Left hindlimb (tissue), 1 donor: Measurements from ENCODE around the gene ITGA1.
A peak's percentile ranks its signal among the peaks of the same experiment; 100 is the strongest.

Source experiments
- DNase-seq: peaks from one replicate; pipeline ENCODE4 v3.0.0-alpha.2; 2018

Gene ITGA1

DNA sequence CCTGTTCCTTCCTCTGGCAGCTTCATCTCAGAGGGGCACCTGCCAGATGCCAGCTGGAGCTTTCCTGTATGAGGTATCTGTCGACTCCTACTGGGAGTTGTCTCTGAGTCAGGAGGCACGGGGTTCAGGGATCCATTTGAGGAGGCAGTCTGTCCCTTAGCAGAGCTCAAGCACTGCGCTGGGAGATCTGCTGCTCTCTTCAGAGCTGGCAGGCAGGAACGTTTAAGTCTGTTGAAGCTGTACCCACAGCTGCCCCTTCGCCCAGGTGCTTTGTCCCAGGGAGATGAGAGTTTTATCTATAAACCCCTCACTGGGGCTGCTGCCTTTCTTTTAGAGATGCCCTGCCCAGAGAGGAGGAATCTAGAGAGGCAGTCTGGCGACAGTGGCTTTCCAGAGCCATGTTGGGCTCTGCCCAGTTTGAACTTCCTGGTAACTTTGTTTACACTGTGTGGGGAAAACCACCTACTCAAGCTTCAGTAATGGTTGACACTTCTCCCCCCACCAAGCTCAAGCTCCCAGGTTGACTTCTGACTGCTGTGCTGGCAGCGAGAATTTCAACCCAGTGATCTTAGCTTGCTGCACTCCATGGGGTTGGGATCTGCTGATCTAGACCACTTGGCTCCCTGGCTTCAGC is 189.7 kb downstream of the ITGA1 start:
- no peak for DNase-seq

GRCh38 chr5:52981507-52981906 is 193.8 kb downstream of the ITGA1 start:
- DNase-seq: no peak

DNA sequence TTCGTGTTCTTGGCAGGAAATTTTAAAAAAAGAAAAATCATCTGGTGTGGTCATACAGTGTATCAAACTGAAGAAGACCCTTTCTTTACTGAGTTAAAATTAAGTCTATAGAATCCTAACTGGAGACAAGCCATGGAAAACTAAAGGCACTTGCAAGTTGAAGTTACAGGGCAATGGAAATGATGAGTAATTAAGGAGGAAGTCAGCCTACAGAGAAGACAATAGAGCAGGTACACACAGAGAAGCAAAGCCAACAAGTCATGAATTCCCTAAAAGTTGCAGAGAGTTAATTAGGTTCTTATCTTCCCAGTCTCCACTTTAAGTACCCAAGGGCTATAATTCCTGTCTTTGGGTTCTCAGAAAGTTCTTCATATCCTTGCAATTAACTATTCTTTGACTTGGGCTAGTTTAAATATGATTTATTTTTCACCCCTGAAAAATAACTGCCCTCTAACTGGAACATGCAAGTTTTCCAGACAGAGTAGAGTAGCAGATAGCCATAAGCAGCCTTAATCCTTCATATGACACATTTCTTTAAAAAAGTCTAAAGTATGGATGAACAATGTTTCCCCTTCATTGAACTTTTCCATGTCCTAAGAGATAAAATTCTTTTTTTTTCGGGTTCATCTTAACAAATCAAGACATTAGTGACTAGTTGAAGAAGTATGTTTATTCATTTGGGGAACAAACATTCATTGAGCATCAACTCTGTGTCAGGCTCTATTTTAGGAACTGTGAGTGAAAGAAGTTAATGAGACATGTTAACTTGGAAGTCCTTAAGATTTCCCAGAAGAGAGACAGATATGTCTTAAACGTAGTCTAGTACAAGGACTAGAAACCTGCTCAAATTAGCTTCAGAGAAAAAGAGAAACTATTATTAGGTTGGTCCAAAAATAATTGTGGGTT is 196.3 kb downstream of the ITGA1 start:
- DNase-seq: no peak

DNA sequence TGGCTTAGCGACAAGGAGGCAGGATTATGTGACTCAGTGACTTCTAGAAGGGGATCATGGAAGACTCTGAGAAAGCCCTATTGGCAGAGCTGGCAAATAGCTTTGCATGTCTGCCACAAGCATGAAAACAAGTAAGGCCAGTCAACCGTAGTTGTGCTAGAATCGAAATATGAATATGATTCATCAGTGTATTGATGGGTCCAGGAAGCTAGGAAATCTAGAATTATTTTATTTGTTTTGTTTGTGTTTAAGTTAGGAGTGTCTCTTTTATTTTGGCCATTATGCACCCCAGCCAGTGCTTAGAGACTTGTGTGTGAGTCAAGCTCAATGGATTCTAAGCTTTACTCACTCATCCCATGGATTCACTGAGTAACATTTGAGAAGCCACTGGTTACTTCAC is 197.6 kb downstream of the ITGA1 start:
- no peak for DNase-seq

- DNase-seq: no peak
Observed at GRCh38 chr5:52987711-52988331, 200.1 kb downstream of the ITGA1 start.

- DNase-seq: no peak
Observed at GRCh38 chr5:52988335-52989024, 200.8 kb downstream of the ITGA1 start.

GRCh38 chr5:52989025-52989780 is 201.5 kb downstream of the ITGA1 start, which contains the start of gene ITGA2:
ITGA2 (plus strand) TSS chr5:52989352; CDS start chr5:52989469, 117 bp downstream.
- peak; percentile 66 for DNase-seq

DNA sequence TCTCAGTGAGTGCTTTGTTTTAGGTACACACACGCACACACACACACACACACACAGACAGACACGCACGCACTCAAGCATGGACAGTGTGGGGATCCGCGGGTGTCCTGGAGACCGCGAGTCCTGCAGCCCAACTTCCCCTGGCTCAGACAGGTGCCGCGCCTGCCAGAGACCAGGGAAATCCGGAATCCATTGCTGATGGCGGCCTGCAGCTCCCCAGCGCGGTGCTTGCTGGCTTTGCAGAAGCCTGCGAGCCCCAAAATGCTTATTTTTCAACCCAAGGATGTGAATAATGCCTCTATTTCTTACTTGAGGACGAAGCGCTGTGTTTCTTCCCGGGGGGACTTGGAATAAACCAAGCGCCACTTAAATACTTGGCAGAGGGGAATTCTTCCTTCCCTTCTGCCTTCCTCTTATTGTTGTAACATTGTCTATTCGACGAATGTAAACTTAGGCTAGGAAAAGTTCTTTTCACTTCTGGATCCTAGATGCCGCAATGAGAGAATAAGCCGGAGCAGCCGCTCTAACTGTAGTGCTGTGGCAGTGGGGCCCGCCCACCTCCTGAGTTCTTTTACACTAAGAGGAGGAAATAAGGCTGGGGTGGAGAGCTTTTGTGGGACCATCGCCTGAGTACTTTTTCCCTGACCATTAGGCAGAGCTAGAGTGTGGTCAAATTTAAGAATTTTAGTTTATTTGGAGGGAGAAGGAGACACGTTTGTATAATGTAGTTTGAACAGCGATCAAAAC is 202.2 kb downstream of the ITGA1 start:
- DNase-seq: peak; percentile 70

- no peak for DNase-seq
Observed at GRCh38 chr5:52990528-52990925, 202.8 kb downstream of the ITGA1 start.

- no peak for DNase-seq
Observed at GRCh38 chr5:52993367-52993766, 205.7 kb downstream of the ITGA1 start.

GRCh38 chr5:52994266-52994665 is 206.6 kb downstream of the ITGA1 start:
- DNase-seq: no peak

GRCh38 chr5:52995095-52995494 is 207.4 kb downstream of the ITGA1 start:
- DNase-seq: no peak

GRCh38 chr5:52995914-52996313 is 208.2 kb downstream of the ITGA1 start:
- DNase-seq: no peak

DNA sequence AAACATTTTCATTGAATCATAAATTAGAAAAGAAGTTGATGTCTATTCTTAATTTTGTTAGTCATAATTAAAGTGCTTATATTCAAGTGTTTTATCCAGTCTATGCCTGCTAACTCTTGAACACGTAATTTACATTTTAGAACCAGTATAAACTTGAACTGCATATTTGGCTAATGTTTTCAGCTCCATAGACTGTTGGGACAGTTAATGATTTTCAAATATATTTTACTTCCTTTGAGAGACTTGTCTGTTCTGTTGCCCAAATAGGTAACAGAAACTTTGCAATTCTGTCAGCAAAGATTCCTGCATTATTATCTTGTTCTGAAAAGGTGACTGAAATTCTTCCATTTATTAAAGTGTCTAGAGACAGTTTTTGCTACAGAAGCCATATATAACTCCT is 209.3 kb downstream of the ITGA1 start:
- no peak for DNase-seq

DNA sequence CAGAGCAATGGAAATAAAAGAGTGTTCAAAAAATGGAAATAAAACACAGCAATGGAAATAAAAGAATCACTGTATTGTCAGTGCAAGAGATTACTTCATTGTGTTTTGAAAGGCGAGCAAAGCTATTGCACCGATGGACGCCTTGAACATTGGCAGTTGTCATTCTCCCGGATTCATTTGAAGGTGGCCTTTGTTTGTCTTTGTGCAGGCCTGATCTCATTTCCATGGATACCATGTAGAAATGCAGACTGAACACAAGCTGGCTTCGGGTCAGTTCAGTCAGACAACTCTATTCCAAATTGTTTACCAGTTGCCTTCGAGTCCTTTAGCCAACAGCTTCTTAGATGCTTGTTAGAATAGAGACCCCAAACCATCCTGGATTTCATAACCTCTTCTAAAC is 209.7 kb downstream of the ITGA1 start:
- no peak for DNase-seq

GRCh38 chr5:52998552-52999313 is 211.0 kb downstream of the ITGA1 start:
- no peak for DNase-seq

DNA sequence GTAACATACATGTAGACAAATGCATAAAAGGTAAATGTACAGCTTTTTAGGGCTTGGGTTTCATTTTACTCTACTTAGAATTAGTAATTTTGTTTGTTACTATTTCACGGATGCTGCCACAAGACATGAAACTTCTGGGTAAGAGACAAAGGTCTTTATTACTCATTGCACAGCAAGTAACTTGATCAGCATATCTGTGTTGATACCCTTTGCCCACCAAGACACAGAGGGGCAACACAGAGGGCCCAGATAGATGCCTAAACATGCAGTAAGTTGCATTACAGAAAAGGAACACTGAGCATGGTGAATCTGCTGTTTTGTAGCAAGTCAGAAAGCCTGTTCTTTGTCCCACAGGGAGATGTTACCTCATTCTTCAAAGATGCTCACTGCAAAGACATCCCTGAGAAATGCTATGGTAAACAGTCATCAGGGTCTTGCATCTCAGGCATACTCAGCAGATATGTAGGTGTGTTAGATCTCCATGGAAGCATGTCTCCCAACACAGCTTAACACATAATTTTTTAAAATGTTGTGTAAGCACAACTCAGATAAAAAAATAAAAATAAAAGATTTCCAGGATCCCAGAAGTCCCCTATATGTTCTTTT is 211.7 kb downstream of the ITGA1 start:
- no peak for DNase-seq

- DNase-seq: no peak
Observed at GRCh38 chr5:53001541-53001940, 213.8 kb downstream of the ITGA1 start.

DNA sequence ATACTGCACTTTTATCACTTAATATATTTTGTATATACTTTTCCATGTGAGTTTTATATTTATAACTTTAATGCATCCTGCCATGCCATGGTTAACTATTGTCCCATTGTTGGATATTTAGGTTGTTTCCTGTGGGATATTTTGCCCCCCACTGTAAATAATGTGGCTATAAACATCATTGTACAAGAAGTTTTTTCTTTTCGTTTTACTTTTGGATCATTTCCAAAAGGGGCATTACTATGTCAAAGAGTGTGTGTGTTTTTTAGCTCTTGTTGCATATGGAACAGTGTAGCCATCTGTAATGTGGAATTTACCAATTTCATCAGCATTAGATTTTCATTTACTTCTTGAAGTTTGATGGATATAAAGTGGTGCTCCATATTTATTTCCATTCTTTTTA is 214.8 kb downstream of the ITGA1 start:
- DNase-seq: no peak

- DNase-seq: no peak
Observed at GRCh38 chr5:53003144-53003543, 215.4 kb downstream of the ITGA1 start.
